GM23338 (cell line): ENCODE results near the gene SLC9A9. TPM values are rescaled to one million over a fixed set of nuclear protein-coding genes. Genes with fewer than 3 reads are reported as not detected.

Experiments
- ATAC-seq: fragments of 200-7000 bp; cut with Tn5 transposase; 3 replicates; pipeline ENCODE4 v1.9.1; 2020
- DNase-seq: peaks from one replicate; pipeline ENCODE4 v3.0.0-alpha.2; 2015; ENCODE audit warnings: low spot score
- H2AFZ ChIP-seq: fragments of 200-600 bp; sonication (generic); 2 replicates; pipeline ENCODE4 v1.8.0; 2016; ENCODE audit warnings: antibody characterized with exemption, mild to moderate bottlenecking, moderate library complexity
- H3F3A ChIP-seq: fragments of 200-600 bp; sonication (generic); replicated peaks from 2 replicates; pipeline ENCODE4 v1.8.0; 2017; ENCODE audit warnings: antibody characterized with exemption, mixed run types, low read depth
- H3K27ac ChIP-seq: fragments of 200-600 bp; sonication (generic); 2 replicates; pipeline ENCODE4 v1.6.1; 2016; ENCODE audit warnings: low read depth
- H3K27me3 ChIP-seq: fragments of 200-600 bp; sonication (generic); 2 replicates; pipeline ENCODE4 v1.8.0; 2016; ENCODE audit warnings: mild to moderate bottlenecking, mixed run types, moderate library complexity; ENCODE audit not compliant: insufficient read depth
- H3K36me3 ChIP-seq: fragments of 200-600 bp; sonication (generic); 2 replicates; pipeline ENCODE4 v1.8.0; 2016; ENCODE audit warnings: mild to moderate bottlenecking; ENCODE audit not compliant: insufficient read depth
- H3K4me1 ChIP-seq: fragments of 200-600 bp; sonication (generic); 2 replicates; pipeline ENCODE4 v1.8.0; 2016; ENCODE audit warnings: mild to moderate bottlenecking, moderate library complexity; ENCODE audit not compliant: insufficient read depth
- H3K4me2 ChIP-seq: fragments of 200-600 bp; sonication (generic); 2 replicates; pipeline ENCODE4 v1.7.1; 2017; ENCODE audit warnings: mixed run types
- H3K4me3 ChIP-seq: fragments of 200-600 bp; sonication (generic); 2 replicates; pipeline ENCODE4 v1.6.1; 2016; ENCODE audit warnings: mixed run types
- H3K79me2 ChIP-seq: fragments of 200-600 bp; sonication (generic); replicated peaks from 2 replicates; pipeline ENCODE4 v1.8.0; 2017; ENCODE audit warnings: mild to moderate bottlenecking; ENCODE audit not compliant: insufficient read depth
- H3K9me2 ChIP-seq: fragments of 200-600 bp; sonication (generic); 2 replicates; pipeline ENCODE4 v1.8.0; 2017; ENCODE audit not compliant: insufficient read depth
- H4K20me1 ChIP-seq: fragments of 200-600 bp; sonication (generic); replicated peaks from 2 replicates; pipeline ENCODE4 v1.8.0; 2017; ENCODE audit warnings: mild to moderate bottlenecking; ENCODE audit not compliant: insufficient read depth
- H3K27ac Mint-ChIP-seq: 2 replicates; pipeline ENCODE4 v1.8.0; 2020; ENCODE audit warnings: inconsistent platforms, mild to moderate bottlenecking, moderate library complexity, mixed read lengths
- H3K27me3 Mint-ChIP-seq: 3 replicates; pipeline ENCODE4 v1.8.0; 2022; ENCODE audit warnings: low read depth, mild to moderate bottlenecking, moderate library complexity, mixed read lengths, inconsistent platforms; ENCODE audit not compliant: insufficient read depth, poor library complexity
- H3K36me3 Mint-ChIP-seq: 3 replicates; pipeline ENCODE4 v1.8.0; 2021; ENCODE audit warnings: low read depth, mild to moderate bottlenecking, inconsistent platforms, moderate library complexity, mixed read lengths
- H3K4me1 Mint-ChIP-seq: 3 replicates; pipeline ENCODE4 v1.8.0; 2020; ENCODE audit warnings: mild to moderate bottlenecking, inconsistent platforms, mixed read lengths
- H3K4me3 Mint-ChIP-seq: 3 replicates; pipeline ENCODE4 v1.8.0; 2021; ENCODE audit warnings: moderate library complexity, mild to moderate bottlenecking, inconsistent platforms, mixed read lengths
- H3K9me3 Mint-ChIP-seq: 3 replicates; pipeline ENCODE4 v1.8.0; 2020; ENCODE audit warnings: moderate library complexity, mild to moderate bottlenecking, inconsistent platforms, mixed read lengths
- CREB1 ChIP-seq: fragments of 250-450 bp; sonication (Bioruptor Pico); IDR thresholded peaks from 2 replicates; pipeline ENCODE4 v1.5.0; 2020; ENCODE audit warnings: low read depth, mild to moderate bottlenecking, moderate library complexity
- CTCF ChIP-seq, 2 experiments: fragments of 200-600 bp in 1 of 2; sonication (generic) in 1 of 2; conservative IDR thresholded peaks; 2 replicates each; pipeline versions ENCODE4 v1.5.1 to v1.6.1; 2016 to 2017; ENCODE audit warnings: antibody characterized with exemption in 2 of 2, low read depth in 2 of 2, mild to moderate bottlenecking in 2 of 2, moderate library complexity in 1 of 2
- EZH2 ChIP-seq: fragments of 200-600 bp; sonication (generic); IDR thresholded peaks from one replicate; pipeline ENCODE4 v1.8.0; 2017; ENCODE audit warnings: antibody characterized with exemption, mild to moderate bottlenecking, low read depth; ENCODE audit not compliant: unreplicated experiment
- EZH2phosphoT487 ChIP-seq: fragments of 200-600 bp; sonication (generic); IDR thresholded peaks from one replicate; pipeline ENCODE4 v1.8.1; 2018; ENCODE audit warnings: antibody characterized with exemption; ENCODE audit not compliant: unreplicated experiment
- JUNB ChIP-seq: IDR thresholded peaks from one replicate; pipeline ENCODE4 v1.6.1; 2016; ENCODE audit warnings: antibody characterized with exemption; ENCODE audit not compliant: unreplicated experiment
- NANOG ChIP-seq: IDR thresholded peaks from 2 replicates; pipeline ENCODE4 v1.6.1; 2016; ENCODE audit warnings: antibody characterized with exemption, borderline replicate concordance
- POLR2AphosphoS5 ChIP-seq: IDR thresholded peaks from 2 replicates; pipeline ENCODE4 v1.6.1; 2016; ENCODE audit warnings: antibody characterized with exemption, low read depth
- REST ChIP-seq: IDR thresholded peaks from one replicate; pipeline ENCODE4 v1.6.1; 2018; ENCODE audit warnings: antibody characterized with exemption; ENCODE audit not compliant: unreplicated experiment
- STAT1 ChIP-seq: IDR thresholded peaks from one replicate; pipeline ENCODE4 v1.6.1; 2016; ENCODE audit warnings: antibody characterized with exemption; ENCODE audit not compliant: unreplicated experiment
- ZNF114 ChIP-seq: fragments of 250-450 bp; sonication (Bioruptor Pico); IDR thresholded peaks from 2 replicates; pipeline ENCODE4 v1.5.0; 2020; ENCODE audit warnings: mild to moderate bottlenecking, moderate library complexity
- ZNF331 ChIP-seq: fragments of 250-450 bp; sonication (Bioruptor Pico); IDR thresholded peaks from 2 replicates; pipeline ENCODE4 v1.5.0; 2020; ENCODE audit warnings: low read depth, mild to moderate bottlenecking, moderate library complexity
- ZNF462 ChIP-seq: fragments of 250-450 bp; sonication (Bioruptor Pico); IDR thresholded peaks from 2 replicates; pipeline ENCODE4 v1.5.0; 2020; ENCODE audit warnings: mild to moderate bottlenecking, moderate library complexity
- polyA plus RNA-seq: library from polyadenylated mRNA; unstranded; fragments of >200 nt; fragmentation: Nextera tagmentation; extraction: Ambion mirVana; gene quantifications from 2 replicates; pipeline ENCODE4 v1.2.1, GENCODE V29; 2016
- total RNA-seq: library from RNA; depleted of rRNA; stranded (reverse); fragments of >200 nt; shearing (Covaris generic); gene quantifications from 2 replicates; pipeline ENCODE4 v1.2.3, GENCODE V29; 2014
- TF ChIP-seq, protein P1 (sequence below): IDR thresholded peaks from 2 replicates; pipeline ENCODE4 v1.6.1; 2016; ENCODE audit warnings: antibody characterized with exemption

Gene SLC9A9
- total and polyA plus RNA-seq, 2 experiments from 2014 or later = 1.3 to 1.6 TPM

DNA sequence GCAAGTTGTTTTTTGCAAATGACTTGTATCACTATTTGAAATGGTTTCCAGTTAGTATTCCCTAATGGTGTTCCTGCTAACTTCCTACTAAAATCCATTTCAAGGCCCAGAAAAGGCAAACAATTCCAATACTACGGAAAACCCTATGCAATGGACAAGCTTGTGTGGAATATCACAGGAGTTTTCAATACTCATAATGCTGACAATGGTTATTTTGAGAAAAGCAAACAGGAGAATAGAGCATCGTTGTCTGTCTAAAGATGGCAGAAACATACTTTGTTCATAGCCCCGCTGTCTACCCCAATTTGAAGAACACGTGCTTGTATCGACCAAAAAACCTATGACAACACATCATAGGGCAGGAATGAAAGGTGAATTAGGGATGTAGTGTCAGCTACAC lies 400.8 kb downstream of the SLC9A9 start:
- DNase-seq = no peak
- no peaks in the 10 kb centered on the region for H3K27me3 Mint-ChIP-seq
- Histone ChIP-seq H3K36me3 (no peaks in the 10 kb centered on the region), H3K4me3 (no peak overlapping the region), H3K9me2 (peaks cover 25% of the 10 kb centered on the region; the same call in 1 of the 2 replicates), H4K20me1 (no peaks in the 10 kb centered on the region), H3K27me3 (no peaks in the 10 kb centered on the region), H3K27ac (no peak overlapping the region), H3K79me2 (no peaks in the 10 kb centered on the region), H3K4me1 (no peaks in the 10 kb centered on the region), H2AFZ (no peak overlapping the region), H3F3A (no peaks in the 10 kb centered on the region), H3K4me2 (no peak overlapping the region)
- H3K4me3 Mint-ChIP-seq = no peak overlapping the region
- H3K4me1 Mint-ChIP-seq = 0 out of 3 replicates have a peak, but pooled peaks cover 4% of the 10 kb centered on the region
- H3K27ac Mint-ChIP-seq = no peak overlapping the region
- no peaks in the 10 kb centered on the region for H3K36me3 Mint-ChIP-seq
- TF ChIP-seq ZNF114 = no peak
- no peak for TF ChIP-seq ZNF462 (CRISPR knock-in tag)
- TF ChIP-seq CREB1 (CRISPR knock-in tag) = no peak
- TF ChIP-seq, protein P1, sequence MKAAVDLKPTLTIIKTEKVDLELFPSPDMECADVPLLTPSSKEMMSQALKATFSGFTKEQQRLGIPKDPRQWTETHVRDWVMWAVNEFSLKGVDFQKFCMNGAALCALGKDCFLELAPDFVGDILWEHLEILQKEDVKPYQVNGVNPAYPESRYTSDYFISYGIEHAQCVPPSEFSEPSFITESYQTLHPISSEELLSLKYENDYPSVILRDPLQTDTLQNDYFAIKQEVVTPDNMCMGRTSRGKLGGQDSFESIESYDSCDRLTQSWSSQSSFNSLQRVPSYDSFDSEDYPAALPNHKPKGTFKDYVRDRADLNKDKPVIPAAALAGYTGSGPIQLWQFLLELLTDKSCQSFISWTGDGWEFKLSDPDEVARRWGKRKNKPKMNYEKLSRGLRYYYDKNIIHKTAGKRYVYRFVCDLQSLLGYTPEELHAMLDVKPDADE = no peak
- TF ChIP-seq STAT1 = no peak
- TF ChIP-seq REST = no peak
- TF ChIP-seq POLR2AphosphoS5 = no peak
- no peak for TF ChIP-seq ZNF331 (CRISPR knock-in tag)
- no peak for TF ChIP-seq JUNB
- no peak for TF ChIP-seq CTCF (conservative IDR thresholded peaks at IDR 0.05; ENCODE audit: low read depth in 2 of 2)
- no peak for TF ChIP-seq NANOG
- no peak for TF ChIP-seq EZH2
- TF ChIP-seq EZH2phosphoT487 = no peak
- no peaks in the 10 kb centered on the region for H3K9me3 Mint-ChIP-seq
- no peak for ATAC-seq
